ENCODE results near the gene BANF1.

Gene BANF1

GRCh38 chr11:66046901-66047300 is 44.6 kb downstream of the BANF1 start:
- no peaks in the 10 kb centered on the region; the same call in 1 of the 2 replicates for H3K79me2 ChIP-seq (ENCODE audit: low read length)
- H3K36me3 ChIP-seq (replicated peaks; ENCODE audit: low read depth, low read length): no peaks in the 10 kb centered on the region
- TF ChIP-seq CTCF (IDR thresholded peaks at IDR 0.05; ENCODE audit: low read depth, low read length) (no peak), EZH2phosphoT487 (IDR thresholded peaks at IDR 0.05; ENCODE audit: low read depth) (no peak)
- H2AFZ ChIP-seq (ENCODE audit: low read depth, low read length): no peak overlapping the region
- H3K27me3 ChIP-seq (ENCODE audit: low read depth, low read length): no peaks in the 10 kb centered on the region
- H4K20me1 ChIP-seq (ENCODE audit: insufficient read depth, low read length): no peaks in the 10 kb centered on the region
- peaks cover 21% of the 10 kb centered on the region for H3K4me1 ChIP-seq (ENCODE audit: low read length)
- no peak overlapping the region for H3K9ac ChIP-seq (ENCODE audit: low read length)
- H3K27ac ChIP-seq (ENCODE audit: low read length): no peak overlapping the region
- H3K4me3 ChIP-seq (ENCODE audit: low read length): no peak overlapping the region
- no peak overlapping the region for H3K4me2 ChIP-seq (ENCODE audit: low read length)
- H3K9me3 ChIP-seq (ENCODE audit: insufficient read depth, low read length): no peaks in the 10 kb centered on the region

GRCh38 chr11:66047541-66048365 is 45.5 kb downstream of the BANF1 start:
- H3K9ac ChIP-seq (ENCODE audit: low read length): no peak overlapping the region
- H3K4me2 ChIP-seq (ENCODE audit: low read length): no peak overlapping the region
- H3K27ac ChIP-seq (ENCODE audit: low read length): no peak overlapping the region
- no peaks in the 10 kb centered on the region for H4K20me1 ChIP-seq (ENCODE audit: insufficient read depth, low read length)
- H3K4me3 ChIP-seq (ENCODE audit: low read length): no peak overlapping the region
- H3K36me3 ChIP-seq (replicated peaks; ENCODE audit: low read depth, low read length): peaks cover 2% of the 10 kb centered on the region
- H3K4me1 ChIP-seq (ENCODE audit: low read length): peaks cover 21% of the 10 kb centered on the region
- H3K79me2 ChIP-seq (ENCODE audit: low read length): peaks cover 6% of the 10 kb centered on the region
- TF ChIP-seq CTCF (IDR thresholded peaks at IDR 0.05; ENCODE audit: low read depth, low read length) (no peak), EZH2phosphoT487 (IDR thresholded peaks at IDR 0.05; ENCODE audit: low read depth) (no peak)
- no peaks in the 10 kb centered on the region for H3K9me3 ChIP-seq (ENCODE audit: insufficient read depth, low read length)
- H2AFZ ChIP-seq (ENCODE audit: low read depth, low read length): no peak overlapping the region
- H3K27me3 ChIP-seq (ENCODE audit: low read depth, low read length): no peaks in the 10 kb centered on the region

GRCh38 chr11:66048547-66049323 is 46.4 kb downstream of the BANF1 start, which contains the start of gene GAL3ST3:
GAL3ST3 (minus strand) TSS chr11:66049161; CDS start chr11:66045415, 3,746 bp downstream.
- Histone ChIP-seq H3K36me3 (replicated peaks; ENCODE audit: low read depth, low read length) (peaks cover 5% of the 10 kb centered on the region), H4K20me1 (ENCODE audit: insufficient read depth, low read length) (no peaks in the 10 kb centered on the region), H3K27ac (ENCODE audit: low read length) (no peak within 1 kb of the TSS), H3K79me2 (ENCODE audit: low read length) (peaks cover 16% of the 10 kb centered on the region), H3K27me3 (ENCODE audit: low read depth, low read length) (no peaks in the 10 kb centered on the region), H3K9me3 (ENCODE audit: insufficient read depth, low read length) (no peaks in the 10 kb centered on the region), H3K4me1 (ENCODE audit: low read length) (peaks cover 28% of the 10 kb centered on the region), H3K9ac (ENCODE audit: low read length) (no peak within 1 kb of the TSS), H3K4me3 (ENCODE audit: low read length) (peak within 1 kb of the TSS; percentile 38), H2AFZ (ENCODE audit: low read depth, low read length) (no peak within 1 kb of the TSS), H3K4me2 (ENCODE audit: low read length) (peak within 1 kb of the TSS; percentile 27)
- no peak for TF ChIP-seq CTCF (IDR thresholded peaks at IDR 0.05; ENCODE audit: low read depth, low read length)
- no peak for TF ChIP-seq EZH2phosphoT487 (IDR thresholded peaks at IDR 0.05; ENCODE audit: low read depth)
